ENCODE data around the gene ATP9A. TPM values are rescaled to one million over a fixed set of nuclear protein-coding genes. Genes with fewer than 3 reads are reported as not detected.

The ATP9A gene
- total and polyA plus RNA-seq, 2 donors (not counting 3 experiments of a cell fraction or from before 2014, with no cell fraction given): 20.9 to 41.5 TPM

DNA sequence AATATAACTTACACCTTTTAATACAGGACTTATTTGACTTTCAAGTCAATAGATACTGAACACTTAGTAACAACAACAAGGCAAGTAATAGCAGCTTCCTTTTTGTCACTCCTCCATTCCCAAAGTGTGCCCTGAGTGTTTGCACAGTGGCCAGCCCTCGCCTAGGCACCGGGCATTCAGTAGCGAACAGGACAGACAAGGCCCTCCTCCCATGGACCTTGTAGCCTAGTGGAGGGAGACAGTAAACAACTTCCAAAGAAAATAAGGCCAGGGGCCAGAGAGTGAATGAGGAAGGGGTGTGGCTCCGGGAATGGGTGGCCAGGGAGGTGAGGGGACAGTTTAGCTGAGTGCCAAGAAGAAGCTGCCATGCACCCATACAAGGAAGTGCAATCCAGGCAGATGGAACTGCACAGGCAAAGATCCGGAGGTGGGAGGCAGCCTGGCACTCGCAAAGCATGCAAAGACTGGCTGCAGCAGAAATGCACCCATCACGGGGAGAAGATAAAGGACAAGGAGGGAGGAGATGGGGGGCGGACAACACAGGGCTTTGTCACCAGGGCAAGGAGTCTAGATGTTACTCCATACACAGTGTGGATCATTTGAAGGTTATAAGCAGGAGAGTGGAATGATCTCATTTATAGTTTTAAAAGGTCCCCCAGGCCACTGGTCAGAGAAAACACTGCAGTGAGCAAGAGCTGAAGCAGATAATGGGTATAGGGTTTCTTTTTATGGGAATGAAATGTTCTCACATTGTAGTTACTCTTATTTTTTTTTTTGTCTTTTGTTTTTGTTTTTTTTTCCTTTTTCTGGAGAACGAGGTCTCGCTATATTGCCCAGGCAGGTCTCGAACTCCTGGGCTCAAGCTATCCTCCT is 32.2 kb downstream of the ATP9A start:
- DNase-seq (ENCODE audit: low read depth, low spot score): no peak
- H3K27ac ChIP-seq (ENCODE audit: insufficient read depth, low read depth, low read length): no peak overlapping the region
- no peaks in the 10 kb centered on the region for H3K27me3 ChIP-seq (ENCODE audit: control insufficient read depth in 2 of 2, insufficient read depth in 2 of 2, low read length in 2 of 2)
- no peak for FAIRE-seq
- H3K9ac ChIP-seq (replicated peaks; ENCODE audit: extremely low read depth, insufficient read depth, low read length): no peak overlapping the region
- intact Hi-C loops (cut with micrococcal nuclease) (no loop called here), dilution Hi-C loops (cut with MboI; ENCODE audit: extremely low pct_ligation_motif_present, low sequenced_read_pairs) (no loop called here)
- H3K79me2 ChIP-seq (ENCODE audit: control insufficient read depth, insufficient read depth, low read length): peaks cover under 1% of the 10 kb centered on the region
- H3K4me3 ChIP-seq (replicated peaks in 1 of 3; ENCODE audit: insufficient read depth in 1 of 3, low read depth in 1 of 3, low read length in 3 of 3): no peak overlapping the region
- H3K4me2 ChIP-seq (ENCODE audit: insufficient read depth, low read length): no peak overlapping the region
- H3K36me3 ChIP-seq (ENCODE audit: control insufficient read depth in 2 of 2, extremely low read depth in 1 of 2, insufficient read depth in 2 of 2, low read length in 2 of 2): no peaks in the 10 kb centered on the region
- TF ChIP-seq MYC (IDR thresholded peaks at IDR 0.05; ENCODE audit: low read depth, low read length) (no peak), FOS (IDR thresholded peaks at IDR 0.05; ENCODE audit: borderline replicate concordance, insufficient read depth, low read length) (no peak), POLR2AphosphoS5 (IDR thresholded peaks at IDR 0.05; ENCODE audit: insufficient read depth, low read depth, low read length) (no peak), JUN (IDR thresholded peaks at IDR 0.05; ENCODE audit: borderline replicate concordance, insufficient read depth, insufficient read length, low read depth) (no peak), EZH2 (IDR thresholded peaks at IDR 0.05; ENCODE audit: borderline replicate concordance, low read depth, low read length, severe bottlenecking) (no peak), GATA2 (IDR thresholded peaks at IDR 0.05; ENCODE audit: insufficient read depth, insufficient read length, low read depth, low read length) (no peak), POLR2A (IDR thresholded peaks at IDR 0.05; ENCODE audit: low read depth, low read length) (no peak)
- TF ChIP-seq, protein P1, sequence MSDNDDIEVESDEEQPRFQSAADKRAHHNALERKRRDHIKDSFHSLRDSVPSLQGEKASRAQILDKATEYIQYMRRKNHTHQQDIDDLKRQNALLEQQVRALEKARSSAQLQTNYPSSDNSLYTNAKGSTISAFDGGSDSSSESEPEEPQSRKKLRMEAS (IDR thresholded peaks at IDR 0.05; ENCODE audit: insufficient read depth, insufficient read length): no peak
- TF ChIP-seq, protein P2, sequence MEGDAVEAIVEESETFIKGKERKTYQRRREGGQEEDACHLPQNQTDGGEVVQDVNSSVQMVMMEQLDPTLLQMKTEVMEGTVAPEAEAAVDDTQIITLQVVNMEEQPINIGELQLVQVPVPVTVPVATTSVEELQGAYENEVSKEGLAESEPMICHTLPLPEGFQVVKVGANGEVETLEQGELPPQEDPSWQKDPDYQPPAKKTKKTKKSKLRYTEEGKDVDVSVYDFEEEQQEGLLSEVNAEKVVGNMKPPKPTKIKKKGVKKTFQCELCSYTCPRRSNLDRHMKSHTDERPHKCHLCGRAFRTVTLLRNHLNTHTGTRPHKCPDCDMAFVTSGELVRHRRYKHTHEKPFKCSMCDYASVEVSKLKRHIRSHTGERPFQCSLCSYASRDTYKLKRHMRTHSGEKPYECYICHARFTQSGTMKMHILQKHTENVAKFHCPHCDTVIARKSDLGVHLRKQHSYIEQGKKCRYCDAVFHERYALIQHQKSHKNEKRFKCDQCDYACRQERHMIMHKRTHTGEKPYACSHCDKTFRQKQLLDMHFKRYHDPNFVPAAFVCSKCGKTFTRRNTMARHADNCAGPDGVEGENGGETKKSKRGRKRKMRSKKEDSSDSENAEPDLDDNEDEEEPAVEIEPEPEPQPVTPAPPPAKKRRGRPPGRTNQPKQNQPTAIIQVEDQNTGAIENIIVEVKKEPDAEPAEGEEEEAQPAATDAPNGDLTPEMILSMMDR (IDR thresholded peaks at IDR 0.05; ENCODE audit: extremely low read depth in 1 of 2, insufficient read depth in 1 of 2, low read depth in 1 of 2, low read length in 2 of 2): no peak
- ChIA-PET CTCF (interaction anchor here (1.7 kb wide), 1 partner anchor 35 kb away, joined by 5 read pairs; no protein-coding TSS in a partner anchor), POLR2A (no interaction called here)
- H2AFZ ChIP-seq (ENCODE audit: low read depth, low read length): no peak overlapping the region
- BruUV-seq (replicated peaks): no TSS peak
- H4K20me1 ChIP-seq (replicated peaks; ENCODE audit: control insufficient read depth, extremely low read depth, insufficient read depth, low read length): no peaks in the 10 kb centered on the region
- no peaks in the 10 kb centered on the region for H3K9me1 ChIP-seq (replicated peaks; ENCODE audit: control insufficient read depth, extremely low read depth, insufficient read depth, low read length)
- H3K4me1 ChIP-seq (ENCODE audit: control insufficient read depth, extremely low read depth, insufficient read depth, low read length): no peaks in the 10 kb centered on the region
- H3K9me3 ChIP-seq (replicated peaks; ENCODE audit: control insufficient read depth, insufficient read depth, low read length): no peaks in the 10 kb centered on the region
